Uterus (tissue), 2 donors: ENCODE data around the gene PITRM1.

Source experiments
- POLR2A ChIP-seq, 2 donors: fragments of 450-650 bp; IDR thresholded peaks; one replicate each; pipeline ENCODE4 v1.6.1; 2016; ENCODE audit warnings: antibody characterized with exemption in 2 of 2, mild to moderate bottlenecking in 1 of 2, moderate library complexity in 1 of 2
- TF ChIP-seq, protein P1 (sequence below), 4 experiments: fragments of 200-600 bp in 2 of 4; fragments of 450-650 bp in 2 of 4; sonication (generic) in 2 of 4; IDR thresholded peaks; one replicate each; pipeline ENCODE4 v1.5.1; 2016 to 2019; ENCODE audit warnings: antibody characterized with exemption in 4 of 4, mild to moderate bottlenecking in 2 of 4, moderate library complexity in 1 of 4

DNA sequence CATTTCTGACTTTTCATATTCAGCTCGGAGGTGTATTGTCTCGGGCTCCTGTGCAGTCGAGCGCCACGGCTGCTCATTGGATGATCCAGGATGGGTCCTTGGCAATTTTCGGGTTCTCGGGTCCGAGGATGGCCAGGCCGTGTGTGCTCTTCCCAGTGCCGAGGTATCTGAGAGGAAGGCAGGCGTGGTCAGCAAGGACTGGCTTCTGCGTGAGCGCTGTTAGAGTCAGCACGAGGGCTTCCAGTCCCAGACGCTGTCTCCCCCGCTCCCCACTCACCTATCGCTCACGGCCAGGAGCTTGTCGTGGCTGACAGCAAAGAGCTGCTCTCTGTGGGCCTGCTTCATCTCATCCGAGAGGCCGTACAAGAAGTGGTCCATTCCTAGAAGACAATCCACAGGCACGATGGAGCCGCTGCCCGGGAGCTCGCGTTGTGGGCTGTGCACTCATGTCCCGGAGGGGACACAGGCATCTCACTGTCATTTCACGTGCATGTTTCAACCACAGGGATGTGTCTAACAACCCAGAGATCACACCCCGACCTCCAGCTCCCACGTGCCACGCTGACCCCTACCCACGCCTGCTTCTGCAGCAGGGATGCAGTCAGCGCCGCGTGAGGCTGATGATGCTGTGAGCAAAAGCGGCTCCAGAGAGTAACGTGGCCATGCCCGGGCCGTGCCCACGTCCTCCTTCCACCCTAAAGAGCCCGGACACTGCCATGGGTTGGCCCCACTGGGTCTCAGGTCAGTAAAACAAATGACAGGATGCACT lies 34.4 kb downstream of the PITRM1 start:
- TF ChIP-seq, protein P1, sequence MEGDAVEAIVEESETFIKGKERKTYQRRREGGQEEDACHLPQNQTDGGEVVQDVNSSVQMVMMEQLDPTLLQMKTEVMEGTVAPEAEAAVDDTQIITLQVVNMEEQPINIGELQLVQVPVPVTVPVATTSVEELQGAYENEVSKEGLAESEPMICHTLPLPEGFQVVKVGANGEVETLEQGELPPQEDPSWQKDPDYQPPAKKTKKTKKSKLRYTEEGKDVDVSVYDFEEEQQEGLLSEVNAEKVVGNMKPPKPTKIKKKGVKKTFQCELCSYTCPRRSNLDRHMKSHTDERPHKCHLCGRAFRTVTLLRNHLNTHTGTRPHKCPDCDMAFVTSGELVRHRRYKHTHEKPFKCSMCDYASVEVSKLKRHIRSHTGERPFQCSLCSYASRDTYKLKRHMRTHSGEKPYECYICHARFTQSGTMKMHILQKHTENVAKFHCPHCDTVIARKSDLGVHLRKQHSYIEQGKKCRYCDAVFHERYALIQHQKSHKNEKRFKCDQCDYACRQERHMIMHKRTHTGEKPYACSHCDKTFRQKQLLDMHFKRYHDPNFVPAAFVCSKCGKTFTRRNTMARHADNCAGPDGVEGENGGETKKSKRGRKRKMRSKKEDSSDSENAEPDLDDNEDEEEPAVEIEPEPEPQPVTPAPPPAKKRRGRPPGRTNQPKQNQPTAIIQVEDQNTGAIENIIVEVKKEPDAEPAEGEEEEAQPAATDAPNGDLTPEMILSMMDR (IDR thresholded peaks at IDR 0.05) = no peak
- TF ChIP-seq POLR2A (IDR thresholded peaks at IDR 0.05) = no peak
